B cell (primary cell): Measurements from ENCODE around the gene OR52B2. TPM values are rescaled to one million over a fixed set of nuclear protein-coding genes. Genes with fewer than 3 reads are reported as not detected.

Experiments
- ATAC-seq: fragments of 200-7000 bp; cut with Tn5 transposase; one replicate; pipeline ENCODE4 v1.10.0; 2021; ENCODE audit warnings: low read depth, mild to moderate bottlenecking, moderate number of reproducible peaks, moderate library complexity
- CTCF ChIA-PET: fragments of 350-600 bp; sonication (Branson Sonifier 250); formaldehyde crosslinking; loops from one replicate; lab custom pipeline; 2021; ENCODE audit warnings: antibody characterized with exemption, inconsistent platforms; lab: Charles Lee
- POLR2A ChIA-PET: fragments of 350-600 bp; sonication (Branson Sonifier 250); formaldehyde crosslinking; loops from one replicate; lab custom pipeline; 2021; ENCODE audit warnings: antibody characterized with exemption; lab: Charles Lee
- DNase-seq: peaks from one replicate; pipeline ENCODE4 v3.0.0; 2013
- H2AFZ ChIP-seq: 2 replicates; pipeline ENCODE4 v1.6.1; 2012; ENCODE audit warnings: mild to moderate bottlenecking, low read depth, low read length; ENCODE audit not compliant: insufficient read depth, poor library complexity, severe bottlenecking
- H3K27ac ChIP-seq, 2 donors: 1 replicate in 1 of 2; 2 replicates in 1 of 2; pipeline ENCODE4 v1.5.1; 2012 to 2013; ENCODE audit warnings: low read length in 2 of 2, mild to moderate bottlenecking in 2 of 2, moderate library complexity in 1 of 2
- H3K27me3 ChIP-seq, 4 experiments: fragments of 200-600 bp in 1 of 4; sonication (generic) in 1 of 4; replicated peaks in 1 of 4; 1 replicate in 2 of 4; 2 replicates in 2 of 4; pipeline versions ENCODE4 v1.6.1 to v1.7.0; 2013 to 2016; ENCODE audit warnings: low read length in 3 of 4, mild to moderate bottlenecking in 2 of 4, mixed read lengths in 1 of 4, moderate library complexity in 1 of 4; ENCODE audit not compliant: insufficient read depth in 4 of 4, control insufficient read depth in 3 of 4; ENCODE audit errors: control extremely low read depth in 1 of 4
- H3K36me3 ChIP-seq, 2 experiments: replicated peaks in 1 of 2; 1 replicate in 1 of 2; 2 replicates in 1 of 2; pipeline versions ENCODE4 v1.6.1 to v1.7.1; 2013; ENCODE audit warnings: low read length in 1 of 2; ENCODE audit not compliant: insufficient read depth in 2 of 2, control insufficient read depth in 1 of 2; ENCODE audit errors: control extremely low read depth in 1 of 2, extremely low read depth in 1 of 2
- H3K4me1 ChIP-seq, 2 donors: fragments of 200-600 bp in 1 of 2; sonication (generic) in 1 of 2; 1 replicate in 1 of 2; 2 replicates in 1 of 2; pipeline versions ENCODE4 v1.5.1 to v1.6.1; 2013 to 2017; ENCODE audit warnings: low read length in 2 of 2; ENCODE audit not compliant: control insufficient read depth in 2 of 2, insufficient read depth in 2 of 2
- H3K4me2 ChIP-seq: replicated peaks from 2 replicates; pipeline ENCODE3; 2012; ENCODE audit warnings: mild to moderate bottlenecking, low read depth, low read length; ENCODE audit not compliant: poor library complexity, severe bottlenecking
- H3K4me3 ChIP-seq, 5 experiments: fragments of 200-600 bp in 1 of 5; sonication (generic) in 1 of 5; 1 replicate in 3 of 5; 2 replicates in 2 of 5; pipeline versions ENCODE4 v1.5.1 to v1.7.0; 2011 to 2016; ENCODE audit warnings: low read length in 4 of 5, mild to moderate bottlenecking in 4 of 5, low read depth in 2 of 5, control low read depth in 1 of 5, moderate library complexity in 1 of 5; ENCODE audit not compliant: insufficient read depth in 1 of 5; ENCODE audit errors: control extremely low read depth in 1 of 5, extremely low read depth in 1 of 5
- H3K79me2 ChIP-seq: fragments of 200-600 bp; sonication (generic); one replicate; pipeline ENCODE4 v1.6.0; 2016; ENCODE audit warnings: low read length; ENCODE audit not compliant: control insufficient read depth, insufficient read depth
- H3K9ac ChIP-seq: fragments of 200-600 bp; sonication (generic); 2 replicates; pipeline ENCODE4 v1.6.1; 2017; ENCODE audit warnings: mild to moderate bottlenecking, low read length, moderate library complexity
- H3K9me3 ChIP-seq, 3 donors: one replicate each; pipeline versions ENCODE4 v1.6.1 to v1.7.1; 2013; ENCODE audit warnings: low read length in 2 of 3; ENCODE audit not compliant: control insufficient read depth in 2 of 3, insufficient read depth in 1 of 3; ENCODE audit errors: control extremely low read depth in 1 of 3
- H4K20me1 ChIP-seq: 2 replicates; pipeline ENCODE4 v1.6.0; 2012; ENCODE audit warnings: mild to moderate bottlenecking, low read length; ENCODE audit not compliant: insufficient read depth, control insufficient read depth, poor library complexity, severe bottlenecking
- H3K27ac Mint-ChIP-seq: one replicate; pipeline ENCODE4 v1.8.0; 2021; ENCODE audit warnings: mixed read lengths
- H3K27me3 Mint-ChIP-seq: one replicate; pipeline ENCODE4 v1.8.0; 2021; ENCODE audit warnings: mixed read lengths
- H3K4me1 Mint-ChIP-seq: one replicate; pipeline ENCODE4 v1.8.0; 2021; ENCODE audit warnings: mixed read lengths
- H3K4me3 Mint-ChIP-seq: one replicate; pipeline ENCODE4 v1.8.0; 2021; ENCODE audit warnings: mixed read lengths
- H3K9me3 Mint-ChIP-seq: one replicate; pipeline ENCODE4 v1.8.0; 2022; ENCODE audit warnings: mixed read lengths; ENCODE audit not compliant: insufficient read depth
- EZH2 ChIP-seq: IDR thresholded peaks from 2 replicates; pipeline ENCODE4 v1.6.1; 2012; ENCODE audit warnings: borderline replicate concordance, low read depth, mild to moderate bottlenecking, moderate library complexity, low read length; ENCODE audit not compliant: insufficient read depth, poor library complexity, severe bottlenecking
- WGBS: methylation state at CpG from one replicate; pipeline ENCODE4 v1.1.5; 2013; ENCODE audit warnings: missing lambda C conversion rate; ENCODE audit not compliant: insufficient coverage; 5-methylcytosine and 5-hydroxymethylcytosine counted together
- intact Hi-C: fragments of 100-400 bp; cut with micrococcal nuclease; formaldehyde crosslinking; loops from one replicate; pipeline ENCODE4 v1.10.0; 2022
- polyA plus RNA-seq: library from polyadenylated mRNA; depleted of rRNA; stranded (reverse); fragments of >200 nt; gene quantifications from 2 replicates; pipeline ENCODE4 v1.2.3, GENCODE V29; 2012
- total RNA-seq, 2 donors: library from RNA; stranded (reverse); fragments of 120-200 nt in 1 of 2; gene quantifications; 1 replicate in 1 of 2; 2 replicates in 1 of 2; pipeline versions ENCODE4 v1.2.3 to v1.2.4, GENCODE V29; 2013 to 2022
- TF ChIP-seq, protein P1 (sequence below): fragments of 200-600 bp; IDR thresholded peaks from one replicate; pipeline ENCODE4 v1.8.0; 2022; ENCODE audit warnings: antibody characterized with exemption, mild to moderate bottlenecking

The OR52B2 gene
- total and polyA plus RNA-seq, 2 donors (not counting 1 experiment from before 2014, with no cell fraction given), result not detected

DNA sequence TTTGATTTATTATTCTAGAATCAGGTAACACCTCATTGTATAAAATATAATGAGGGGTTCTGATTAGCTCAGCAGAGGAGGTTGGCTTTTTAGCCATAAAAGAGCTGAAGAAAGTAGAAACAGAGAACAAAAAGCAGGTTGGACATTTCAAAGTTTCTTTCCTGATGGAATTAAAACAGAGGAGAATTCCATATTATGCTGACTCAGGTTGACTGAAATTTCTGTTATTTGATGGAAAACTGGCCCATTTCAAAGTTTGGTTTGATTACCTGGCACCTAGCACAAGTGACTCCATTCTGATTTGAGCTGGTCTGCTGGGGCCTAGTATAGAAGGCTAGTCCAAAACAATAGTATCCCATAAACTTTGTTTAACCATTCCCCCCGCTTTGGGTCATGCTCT, 37.7 kb downstream of the OR52B2 start:
- Mint-ChIP-seq H3K9me3 (no peaks in the 10 kb centered on the region), H3K27me3 (peaks cover 22% of the 10 kb centered on the region), H3K4me1 (no peaks in the 10 kb centered on the region), H3K4me3 (no peak overlapping the region), H3K27ac (no peak overlapping the region)
- Histone ChIP-seq H3K4me1 (no peaks in the 10 kb centered on the region), H3K27me3 (peaks cover 0 to 3% (median under 1%) of the 10 kb centered on the region in 4 experiments), H3K79me2 (no peaks in the 10 kb centered on the region), H3K9me3 (peaks cover 0 to 1% (median 0%) of the 10 kb centered on the region in 3 donors), H3K4me3 (no peak overlapping the region), H3K9ac (no peak overlapping the region), H3K4me2 (no peak overlapping the region), H4K20me1 (no peaks in the 10 kb centered on the region), H3K36me3 (no peaks in the 10 kb centered on the region), H3K27ac (no peak overlapping the region), H2AFZ (no peak overlapping the region)
- intact Hi-C loops, result no loop called here
- TF ChIP-seq, protein P1, sequence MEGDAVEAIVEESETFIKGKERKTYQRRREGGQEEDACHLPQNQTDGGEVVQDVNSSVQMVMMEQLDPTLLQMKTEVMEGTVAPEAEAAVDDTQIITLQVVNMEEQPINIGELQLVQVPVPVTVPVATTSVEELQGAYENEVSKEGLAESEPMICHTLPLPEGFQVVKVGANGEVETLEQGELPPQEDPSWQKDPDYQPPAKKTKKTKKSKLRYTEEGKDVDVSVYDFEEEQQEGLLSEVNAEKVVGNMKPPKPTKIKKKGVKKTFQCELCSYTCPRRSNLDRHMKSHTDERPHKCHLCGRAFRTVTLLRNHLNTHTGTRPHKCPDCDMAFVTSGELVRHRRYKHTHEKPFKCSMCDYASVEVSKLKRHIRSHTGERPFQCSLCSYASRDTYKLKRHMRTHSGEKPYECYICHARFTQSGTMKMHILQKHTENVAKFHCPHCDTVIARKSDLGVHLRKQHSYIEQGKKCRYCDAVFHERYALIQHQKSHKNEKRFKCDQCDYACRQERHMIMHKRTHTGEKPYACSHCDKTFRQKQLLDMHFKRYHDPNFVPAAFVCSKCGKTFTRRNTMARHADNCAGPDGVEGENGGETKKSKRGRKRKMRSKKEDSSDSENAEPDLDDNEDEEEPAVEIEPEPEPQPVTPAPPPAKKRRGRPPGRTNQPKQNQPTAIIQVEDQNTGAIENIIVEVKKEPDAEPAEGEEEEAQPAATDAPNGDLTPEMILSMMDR, result no peak
- TF ChIP-seq EZH2, result no peak
- CTCF ChIA-PET, result no interaction called here
- ATAC-seq, result no peak
- DNase-seq, result no peak
- WGBS, result no CpG with 5 or more reads among the region's 1 CpG
- POLR2A ChIA-PET, result no interaction called here

GRCh38 chr11:6129635-6130034, 40.5 kb downstream of the OR52B2 start:
- no CpG with 5 or more reads among the region's 1 CpG for WGBS
- H3K4me1 ChIP-seq, result no peaks in the 10 kb centered on the region
- no peak overlapping the region for H3K4me3 ChIP-seq
- Mint-ChIP-seq H3K4me1 (no peaks in the 10 kb centered on the region), H3K4me3 (no peak overlapping the region), H3K27ac (no peak overlapping the region), H3K27me3 (peaks cover 15% of the 10 kb centered on the region), H3K9me3 (no peaks in the 10 kb centered on the region)
- H4K20me1 ChIP-seq, result no peaks in the 10 kb centered on the region
- ChIA-PET CTCF (no interaction called here), POLR2A (no interaction called here)
- no peak overlapping the region for H3K9ac ChIP-seq
- H2AFZ ChIP-seq, result no peak overlapping the region
- no peak for DNase-seq
- H3K36me3 ChIP-seq, result no peaks in the 10 kb centered on the region
- no peaks in the 10 kb centered on the region for H3K79me2 ChIP-seq
- no peak overlapping the region for H3K4me2 ChIP-seq
- no peak for TF ChIP-seq EZH2
- TF ChIP-seq, protein P1, result no peak
- peaks cover 0 to 2% (median 0%) of the 10 kb centered on the region in 4 experiments for H3K27me3 ChIP-seq
- no peaks in the 10 kb centered on the region for H3K9me3 ChIP-seq
- intact Hi-C loops, result no loop called here
- ATAC-seq, result no peak
- H3K27ac ChIP-seq, result no peak overlapping the region
